SK-N-DZ (cell line): ENCODE measurements around the gene UNC119. TPM values are rescaled to one million over a fixed set of nuclear protein-coding genes. Genes with fewer than 3 reads are reported as not detected.
"Not testable (repeated sequence)": the region's sequence is repeated elsewhere in the genome, so short reads cannot be mapped to it uniquely, and the experiment has no call there.

ENCODE experiments used
- DNase-seq: peaks from one replicate; pipeline ENCODE4 v3.0.0-alpha.2; 2015; ENCODE audit warnings: low spot score
- polyA plus RNA-seq, 2 experiments: library from polyadenylated mRNA; depleted of rRNA; stranded (reverse); fragments of >200 nt; gene quantifications; 2 replicates each; pipeline ENCODE4 v1.2.3, GENCODE V29; 2014

Gene UNC119
- 41.4 and 42.2 TPM in 2 replicates for polyA plus RNA-seq (2014; cell fraction: cytosol; rRNA removed)
- polyA plus RNA-seq (2014; cell fraction: nucleus; rRNA removed): 104 and 138 TPM in 2 replicates

DNA sequence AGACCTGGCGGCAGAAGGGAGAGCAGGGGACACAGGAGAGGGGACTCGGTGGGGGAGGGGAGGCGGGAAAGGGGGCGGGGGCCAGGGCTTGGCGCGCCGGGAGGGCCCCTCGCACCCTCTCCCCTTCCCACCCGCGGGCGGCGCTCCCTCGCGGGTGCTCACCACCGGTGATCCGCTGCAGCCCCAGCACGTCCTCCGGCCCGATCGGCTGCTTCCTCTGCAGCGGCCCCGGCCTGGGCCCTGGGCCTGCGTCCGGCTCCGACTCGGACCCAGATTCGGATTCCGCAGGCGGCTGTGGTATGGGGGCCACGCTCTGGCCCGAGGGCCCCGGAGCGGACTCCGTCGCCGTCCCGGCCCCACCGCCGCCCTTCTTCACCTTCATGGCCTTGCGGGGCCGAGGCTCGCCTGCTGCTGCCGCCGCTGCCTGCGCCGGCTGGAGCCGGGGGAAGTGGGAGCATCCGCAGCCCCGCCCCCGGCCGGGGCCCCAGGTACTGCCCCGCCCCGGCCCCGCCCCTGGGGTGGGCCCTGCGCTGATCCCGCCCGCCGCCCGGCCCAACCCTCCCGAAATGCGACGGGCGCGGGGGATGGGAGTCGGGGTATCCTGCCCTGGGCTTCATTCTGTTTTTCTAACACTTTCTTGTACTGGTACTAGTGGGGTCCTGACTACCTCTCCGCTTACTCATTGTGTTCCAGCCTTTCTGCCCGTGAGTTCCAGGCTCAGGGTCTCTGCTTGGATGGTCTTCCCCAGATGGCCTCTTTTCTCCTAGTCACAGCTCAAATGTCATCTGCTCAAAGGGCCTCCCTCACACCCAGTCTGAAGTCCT, at the start of gene UNC119:
UNC119 (minus strand) TSS at position 449 of the 824 bp plus-strand sequence; CDS start at position 382, 67 bp downstream.
- DNase-seq: peak; percentile 78

DNA sequence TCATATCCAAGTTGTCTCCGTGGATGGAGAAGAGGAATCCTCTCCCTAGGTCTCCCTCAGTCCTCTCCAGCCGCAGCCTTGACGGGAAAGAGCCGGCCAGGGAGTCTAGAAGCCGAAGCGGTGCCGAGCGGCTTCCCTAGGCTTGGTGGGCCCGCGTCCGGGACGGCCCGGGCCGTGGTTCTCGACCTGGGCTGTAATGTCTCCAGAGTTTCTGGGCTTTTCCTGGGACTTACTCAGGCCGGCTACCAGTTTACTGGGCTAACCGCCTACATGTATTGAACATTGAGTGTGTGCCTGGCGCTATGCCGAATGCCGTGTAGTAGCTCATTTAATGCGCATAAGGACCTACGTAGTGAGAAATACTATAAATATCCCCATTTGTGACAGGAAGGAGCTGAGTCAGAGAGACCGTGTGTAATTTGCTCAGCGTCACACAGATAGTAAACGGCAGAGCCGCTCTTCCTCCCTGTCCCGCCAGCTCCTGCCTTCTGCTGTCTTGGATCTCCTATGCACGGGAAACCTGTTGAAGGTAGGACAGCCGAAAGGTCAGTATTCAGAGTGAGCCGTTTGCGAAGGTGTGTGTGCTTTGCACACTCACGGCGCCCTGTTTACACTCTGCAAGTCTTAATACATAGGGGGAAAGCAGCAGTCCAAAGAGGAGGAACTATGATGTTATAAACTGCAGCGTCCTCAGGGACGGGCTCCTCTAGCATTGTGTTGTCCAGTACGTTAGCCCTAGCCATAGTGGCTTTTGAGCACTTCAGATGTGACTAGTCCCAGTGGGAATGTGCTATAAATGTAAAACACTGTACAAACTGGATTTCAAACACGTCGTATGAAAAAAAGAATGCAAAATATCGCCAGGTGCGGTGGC, 47.1 kb upstream of the UNC119 start:
- DNase-seq: no peak

DNA sequence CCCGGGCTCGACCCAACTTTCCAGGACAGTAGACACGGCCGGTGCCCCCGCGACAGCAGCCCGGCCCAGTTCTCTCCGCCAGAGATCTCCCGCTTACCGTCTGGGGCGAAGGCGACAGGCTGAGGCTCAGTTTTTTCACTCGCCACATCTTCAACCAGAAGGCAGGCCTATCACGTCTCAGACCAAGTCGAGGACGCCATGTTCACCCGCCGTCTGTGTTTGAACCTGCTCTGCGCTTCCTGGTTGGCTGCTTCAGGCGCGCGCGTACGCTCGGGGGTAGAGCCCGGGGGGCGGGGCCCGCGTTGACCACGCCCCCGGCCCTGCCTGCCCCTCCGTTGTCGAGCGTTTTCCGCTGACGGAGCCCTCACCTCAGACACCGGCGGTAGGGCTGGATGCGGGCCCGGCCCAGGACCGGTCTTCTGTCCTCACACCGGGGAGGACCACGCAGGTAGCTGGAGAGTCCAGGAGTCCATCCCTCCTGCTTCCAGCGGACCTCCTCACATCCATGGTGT, 46.4 kb upstream of the UNC119 start, which contains the start of gene SPAG5:
SPAG5 (minus strand) TSS at position 227 of the 512 bp plus-strand sequence; CDS start at position 148, 79 bp downstream.
- peak; percentile 96 for DNase-seq

DNA sequence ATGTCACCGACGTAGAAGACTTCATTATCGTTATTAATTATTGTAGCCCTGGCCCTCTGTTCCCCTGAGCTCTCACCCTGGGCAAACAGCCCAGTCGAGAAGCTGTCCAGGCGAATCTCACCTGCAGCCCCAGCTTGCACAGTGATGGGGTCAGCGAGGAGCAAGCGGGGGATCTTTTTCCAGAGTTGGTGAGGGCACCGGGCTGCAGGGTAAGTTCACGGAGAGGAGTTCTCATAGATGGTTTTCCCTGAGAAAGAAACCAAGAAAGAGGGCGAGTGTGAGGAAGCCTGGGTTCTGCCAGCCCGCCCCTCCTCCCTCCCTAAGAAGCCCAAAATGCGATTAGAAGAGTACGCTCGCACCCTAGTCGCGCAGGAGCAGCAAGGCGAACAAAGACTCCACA, 46.0 kb upstream of the UNC119 start:
- DNase-seq: no peak

DNA sequence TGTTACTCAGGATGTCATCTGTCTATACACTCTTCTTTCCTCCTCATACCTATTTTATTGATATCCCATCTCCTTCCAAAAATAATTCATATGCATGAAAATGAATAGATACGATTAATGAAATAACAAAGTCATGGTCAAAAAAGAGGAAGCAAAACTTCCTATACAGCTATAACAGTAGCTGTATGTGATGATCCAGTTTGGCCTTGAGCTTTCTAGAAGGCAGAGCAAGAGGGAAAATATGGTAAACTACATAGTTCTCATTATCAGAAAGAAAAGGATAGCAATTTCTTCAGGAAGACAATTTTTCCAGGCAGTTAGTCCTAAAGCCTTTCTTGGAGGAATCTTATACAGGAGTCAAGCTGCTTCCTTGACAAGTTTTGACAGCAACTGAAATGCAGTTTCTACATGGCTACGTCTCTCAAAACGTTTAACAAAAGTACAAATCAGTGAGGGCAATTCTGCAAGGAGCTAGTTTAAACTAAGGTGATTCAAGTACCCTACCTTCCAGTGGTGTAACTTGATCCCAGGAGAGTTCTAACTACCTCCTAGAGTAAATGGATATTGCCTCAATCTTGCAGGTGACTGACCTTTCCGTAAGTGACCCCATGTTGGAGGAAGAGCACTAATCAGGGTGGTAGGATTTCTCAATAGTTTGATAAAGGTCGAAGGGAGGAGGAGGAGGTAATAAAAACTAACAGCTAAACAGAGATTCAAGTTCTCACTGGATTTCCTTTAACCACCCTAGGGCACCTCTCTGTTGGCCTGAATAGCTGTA, 45.4 kb upstream of the UNC119 start:
- no peak for DNase-seq

DNA sequence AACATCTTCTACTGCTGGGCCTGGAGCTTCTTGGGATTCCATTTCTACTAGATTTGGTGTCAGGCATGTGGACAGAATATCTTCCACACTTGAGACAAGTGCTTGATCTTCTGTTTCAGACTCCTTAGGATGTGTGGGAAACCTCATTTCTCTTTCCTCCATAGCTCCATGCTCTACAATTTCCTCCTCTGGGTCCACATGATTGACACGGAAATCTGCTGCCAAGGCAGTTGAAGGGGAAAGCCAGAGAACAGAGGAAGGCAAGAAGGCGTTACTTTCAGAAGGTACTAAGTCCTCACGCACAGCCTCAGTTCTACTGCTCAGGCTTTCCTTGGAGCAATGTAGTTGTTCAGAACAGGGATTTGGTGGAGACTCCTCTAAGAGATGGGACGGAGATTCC, 39.8 kb upstream of the UNC119 start:
- no peak for DNase-seq

DNA sequence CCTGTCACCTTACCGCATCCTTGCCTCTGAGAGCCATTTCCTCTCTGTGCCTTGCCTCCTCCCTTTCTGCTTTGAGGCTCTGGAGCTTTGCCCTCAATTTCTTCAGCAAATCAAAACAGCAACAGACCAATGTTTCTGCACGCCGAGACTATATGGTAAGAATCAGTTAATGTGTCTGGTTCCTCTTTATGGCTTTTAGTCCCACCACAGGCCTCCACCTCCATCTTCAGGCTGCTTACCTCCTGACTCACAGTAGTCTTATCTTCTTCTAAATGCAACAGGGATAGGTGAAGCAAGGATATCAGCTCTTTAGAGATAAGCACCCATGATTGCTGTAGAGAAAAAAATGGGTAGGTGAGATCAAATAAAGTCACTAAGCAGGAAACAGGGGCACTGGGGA, 33.4 kb upstream of the UNC119 start:
- DNase-seq: no peak

DNA sequence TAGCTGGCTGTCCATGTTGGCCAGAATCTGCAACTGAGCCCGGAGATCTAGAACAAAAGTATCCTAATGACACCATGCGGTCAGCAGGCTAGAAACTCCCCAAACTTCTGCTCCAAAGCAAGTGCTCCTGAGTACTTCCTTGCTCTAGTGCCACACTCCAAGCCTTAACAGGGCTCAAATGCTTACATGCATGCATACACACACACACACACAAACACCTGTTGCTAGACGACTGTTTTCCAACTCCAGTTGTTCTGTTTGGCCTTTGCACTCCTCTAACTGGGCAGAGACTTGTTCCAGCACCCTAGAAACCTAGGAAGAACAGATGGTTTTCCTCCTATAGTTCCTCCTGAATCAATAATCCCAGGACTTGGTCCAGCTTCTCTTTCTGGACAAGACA, 32.0 kb upstream of the UNC119 start:
- DNase-seq: no peak

DNA sequence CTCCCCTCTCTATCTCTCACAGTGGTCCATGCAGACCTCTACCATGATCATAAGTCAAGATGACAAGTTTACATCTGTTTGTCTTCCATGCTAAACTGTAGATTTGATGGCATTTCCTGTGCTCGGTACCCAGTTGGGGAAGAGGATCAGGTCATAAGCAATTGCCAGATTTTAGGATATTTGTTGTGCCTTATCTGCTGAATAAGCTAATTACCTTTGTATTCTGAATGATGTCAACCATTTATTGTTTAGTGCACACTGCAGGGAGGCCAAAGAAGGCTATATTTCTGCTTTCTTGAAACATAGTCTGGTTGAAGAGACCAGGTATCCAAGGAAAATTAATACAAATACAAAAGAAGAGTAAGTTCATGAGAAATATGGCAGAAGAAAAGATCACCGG, 30.1 kb upstream of the UNC119 start:
- no peak for DNase-seq

DNA sequence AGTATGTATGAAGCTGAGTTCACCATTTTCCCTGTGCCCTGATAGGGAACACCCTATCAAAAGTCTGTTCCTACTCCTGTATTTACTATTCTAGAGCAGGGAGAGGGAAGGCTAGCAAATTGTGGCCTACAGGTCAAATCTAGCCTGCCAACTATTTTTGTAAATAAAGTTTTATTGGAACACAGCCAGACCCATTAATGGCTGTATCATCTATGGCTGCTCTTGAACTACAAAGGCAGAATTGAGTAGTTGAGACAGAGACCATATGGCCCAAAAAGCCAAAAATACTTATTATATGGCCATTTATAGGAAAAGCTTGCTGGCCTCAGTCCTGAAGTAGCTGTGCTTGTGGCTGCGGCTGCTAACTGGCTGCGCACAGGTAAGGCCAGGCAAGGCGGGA, 28.5 kb upstream of the UNC119 start:
- no peak for DNase-seq

DNA sequence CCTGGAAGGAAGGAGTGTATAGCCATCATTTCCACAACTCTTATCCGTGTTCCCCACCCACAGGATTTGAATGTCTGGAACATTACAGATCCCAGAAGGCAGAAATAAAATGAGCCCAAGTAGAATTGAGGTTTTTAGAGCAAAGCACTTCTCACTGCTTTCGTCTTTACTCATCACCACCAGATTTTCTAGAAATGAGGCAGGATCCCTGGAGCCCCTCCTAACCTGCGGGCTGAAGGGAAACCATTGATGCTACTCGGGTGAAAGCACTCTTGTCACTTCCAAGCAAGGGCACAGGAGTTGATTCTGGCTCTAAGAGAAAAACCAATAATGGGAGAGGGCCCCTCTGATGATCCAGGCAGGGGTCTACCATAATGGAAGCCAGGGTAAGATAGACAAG, 27.1 kb upstream of the UNC119 start:
- DNase-seq: no peak

DNA sequence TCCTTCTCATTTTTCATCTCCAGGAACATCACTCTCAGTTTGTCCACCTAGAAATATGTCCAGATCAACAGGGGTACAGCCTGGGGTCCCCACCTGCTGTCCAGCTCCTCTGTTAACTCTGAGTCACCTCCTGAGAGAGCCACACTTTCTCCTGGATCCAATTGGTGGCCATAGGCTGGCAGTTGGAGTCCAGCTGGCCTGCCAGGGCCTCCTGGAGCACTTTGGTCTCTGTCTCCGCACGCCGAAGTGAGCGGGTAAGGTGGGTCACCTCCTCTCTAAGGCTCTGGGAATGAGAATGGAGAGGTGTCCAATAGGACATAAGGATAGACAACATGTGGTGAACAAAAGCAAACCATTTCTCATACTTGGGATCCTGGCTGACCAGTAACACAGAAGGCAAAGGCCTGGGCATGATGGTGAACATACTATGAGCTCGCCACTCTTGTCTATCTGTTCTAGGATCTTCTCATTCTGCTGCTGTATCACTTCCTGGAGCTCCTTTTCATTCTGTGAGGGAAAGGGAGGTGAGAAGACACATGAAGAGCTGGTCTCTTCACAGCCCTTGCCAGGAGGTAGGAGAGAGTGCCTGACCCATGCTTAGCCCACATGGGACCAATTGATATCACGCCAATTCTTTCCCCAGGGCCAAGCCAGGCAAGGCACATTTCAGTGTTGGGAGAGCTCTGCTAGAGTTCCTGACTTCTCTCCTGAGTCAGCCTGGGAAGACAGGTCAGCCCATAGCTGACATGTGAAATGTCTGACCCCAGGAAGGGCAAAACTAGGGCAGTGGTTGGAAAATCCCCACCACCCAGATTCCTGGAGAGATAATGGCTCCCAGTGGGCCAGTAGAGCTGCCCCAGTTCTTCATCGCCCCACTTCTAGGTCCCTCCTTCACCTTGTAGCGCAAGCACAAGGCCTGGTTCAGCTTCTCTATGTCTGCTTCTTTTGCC, 26.1 kb upstream of the UNC119 start:
- DNase-seq: no peak

DNA sequence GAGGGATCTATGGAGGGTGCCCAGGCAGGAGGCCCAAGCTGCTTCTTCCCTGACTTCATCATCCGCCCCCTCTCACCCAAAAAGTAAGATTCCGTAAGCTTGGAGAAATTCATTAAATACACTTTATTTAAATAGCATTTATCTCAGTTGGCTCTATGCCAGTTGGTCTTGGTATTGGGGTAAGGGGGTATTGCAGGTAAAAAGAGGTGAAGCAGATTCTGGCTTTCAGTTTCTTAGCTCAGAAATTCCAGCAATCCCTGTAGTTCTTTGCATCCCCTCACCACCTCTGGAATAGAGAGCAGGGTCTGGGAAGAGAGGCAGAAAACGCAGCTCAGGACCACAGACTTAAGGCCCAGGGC, 25.0 kb upstream of the UNC119 start:
- no peak for DNase-seq

DNA sequence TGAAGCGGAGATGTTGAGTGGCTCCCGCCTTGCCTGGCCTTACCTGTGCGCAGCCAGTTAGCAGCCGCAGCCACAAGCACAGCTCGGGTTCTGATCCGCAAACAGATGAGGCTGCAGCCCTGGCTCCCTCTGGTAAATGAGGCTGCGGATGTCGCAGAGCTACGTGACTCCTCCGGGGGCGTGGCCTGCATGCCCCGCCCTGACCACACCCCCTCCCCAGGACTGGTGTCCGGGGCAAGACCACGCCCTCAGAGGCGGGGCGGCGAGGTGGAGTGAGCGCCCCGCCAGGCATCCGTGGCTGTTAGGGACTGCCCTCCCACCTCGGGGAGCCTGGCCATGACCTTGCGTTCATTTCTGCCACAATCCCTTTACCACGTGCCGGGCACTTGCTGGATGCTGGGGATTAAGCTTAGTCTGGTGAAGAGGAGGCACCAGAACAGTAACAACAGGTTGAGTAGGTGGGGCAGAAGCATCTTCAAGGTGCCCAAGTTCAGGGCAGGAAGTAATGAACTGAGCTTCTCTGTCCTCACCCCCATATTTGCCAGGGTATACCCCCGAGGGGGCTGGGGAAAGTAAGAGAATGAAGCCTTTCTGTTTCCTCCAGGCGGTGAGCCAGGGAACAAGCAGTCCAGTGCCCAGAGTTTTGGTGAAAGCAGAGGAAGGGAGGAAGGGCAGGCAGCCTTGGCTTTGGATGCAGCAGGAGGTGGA, 24.5 kb upstream of the UNC119 start, which contains the start of gene ALDOC:
ALDOC (minus strand) TSS at position 138 of the 708 bp plus-strand sequence. CDS start 1,363 bp downstream, outside the sequence.
- DNase-seq: peak; percentile 97

DNA sequence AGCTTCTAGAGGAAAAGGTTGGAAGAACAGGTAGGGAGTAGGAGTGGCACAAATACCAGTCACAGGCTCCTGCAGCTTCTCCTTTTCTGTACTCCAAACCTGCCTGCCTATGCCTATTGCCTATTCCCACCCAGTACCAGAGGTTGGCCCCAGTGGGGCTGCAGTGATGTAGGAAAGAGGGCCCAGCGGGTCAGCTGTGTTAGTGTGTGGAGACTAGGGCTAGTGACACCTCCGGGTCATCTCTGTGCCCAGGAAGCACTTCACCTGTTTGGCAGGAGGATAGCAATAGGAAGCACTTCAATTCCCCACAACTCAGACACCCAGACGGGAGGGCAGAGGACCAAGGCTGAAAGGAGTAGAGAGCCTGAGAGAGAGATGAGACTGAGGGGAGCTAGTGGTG, 23.6 kb upstream of the UNC119 start:
- DNase-seq: not testable (repeated sequence)

DNA sequence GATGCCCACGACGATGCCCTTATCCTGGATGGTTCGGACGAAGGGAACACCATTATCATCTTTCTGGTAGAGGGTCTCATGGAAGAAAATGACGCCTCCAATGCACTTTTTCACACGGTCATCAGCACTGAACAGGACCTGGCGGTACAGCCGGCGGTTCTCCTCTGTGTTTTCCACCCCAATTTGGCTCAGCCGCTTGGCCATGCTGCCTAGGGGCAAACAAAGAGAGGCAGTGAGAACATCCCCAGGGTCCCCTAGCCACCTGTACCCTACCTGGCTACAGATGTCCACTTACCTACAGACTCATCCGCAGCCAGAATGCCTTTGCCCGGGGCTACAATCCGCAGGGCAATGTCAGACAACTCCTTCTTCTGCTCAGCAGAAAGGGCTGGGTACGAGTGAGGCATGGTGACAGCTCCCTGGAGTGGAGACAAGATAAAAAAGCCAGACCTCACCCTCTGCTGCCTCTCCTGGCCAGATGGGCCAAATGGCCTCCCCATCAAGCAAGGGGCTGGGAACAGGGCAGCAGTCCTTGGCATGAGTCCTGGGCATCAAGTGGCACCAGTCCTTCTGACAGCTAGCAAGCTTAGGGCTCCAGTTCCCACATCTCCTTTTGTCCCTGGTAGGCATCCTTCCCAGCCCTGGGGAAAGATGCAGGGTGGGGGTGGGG, 22.8 kb upstream of the UNC119 start:
- DNase-seq: peak; percentile 54

DNA sequence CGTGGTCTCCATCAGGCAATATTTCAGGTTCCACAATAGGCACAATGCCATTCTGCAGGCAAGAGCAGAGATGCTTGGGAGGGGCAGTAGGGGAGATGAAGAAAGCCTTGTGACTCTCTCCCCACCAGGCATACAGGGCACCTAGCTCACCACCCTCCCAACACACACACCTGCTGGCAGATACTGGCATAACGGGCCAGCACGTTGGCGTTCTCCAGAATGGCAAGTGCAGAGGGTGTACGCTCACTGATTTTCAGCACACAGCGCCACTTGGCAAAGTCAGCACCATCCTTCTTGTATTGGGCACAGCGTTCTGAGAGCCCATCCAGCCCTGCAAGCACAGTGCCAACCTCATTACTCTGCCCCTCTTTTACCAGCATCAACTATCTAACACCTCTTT, 22.1 kb upstream of the UNC119 start:
- DNase-seq: no peak

DNA sequence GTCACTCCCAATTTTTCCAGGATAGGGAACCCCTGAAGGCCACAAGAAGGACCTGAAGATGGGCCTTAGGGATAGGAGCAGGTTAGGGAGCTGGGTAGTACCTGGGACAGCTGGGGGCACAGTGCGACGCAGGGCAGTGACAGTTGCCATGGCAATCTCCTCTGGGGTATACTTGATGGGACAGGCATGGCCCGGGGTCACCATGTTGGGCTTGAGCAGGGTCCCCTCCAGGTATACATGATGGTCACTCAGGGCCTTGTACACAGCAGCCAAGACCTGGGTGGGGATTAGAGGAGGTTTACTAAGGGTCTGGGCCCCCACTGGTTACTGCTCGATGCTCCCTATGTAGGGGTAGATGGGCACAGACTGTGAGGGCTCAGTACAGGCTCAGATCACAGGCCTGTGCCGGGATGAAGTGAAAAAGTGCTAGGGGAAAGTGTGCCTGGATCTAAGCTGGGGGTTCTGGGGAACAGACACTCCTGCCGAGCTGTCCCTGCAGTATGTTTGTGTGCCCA, 21.6 kb upstream of the UNC119 start:
- no peak for DNase-seq

DNA sequence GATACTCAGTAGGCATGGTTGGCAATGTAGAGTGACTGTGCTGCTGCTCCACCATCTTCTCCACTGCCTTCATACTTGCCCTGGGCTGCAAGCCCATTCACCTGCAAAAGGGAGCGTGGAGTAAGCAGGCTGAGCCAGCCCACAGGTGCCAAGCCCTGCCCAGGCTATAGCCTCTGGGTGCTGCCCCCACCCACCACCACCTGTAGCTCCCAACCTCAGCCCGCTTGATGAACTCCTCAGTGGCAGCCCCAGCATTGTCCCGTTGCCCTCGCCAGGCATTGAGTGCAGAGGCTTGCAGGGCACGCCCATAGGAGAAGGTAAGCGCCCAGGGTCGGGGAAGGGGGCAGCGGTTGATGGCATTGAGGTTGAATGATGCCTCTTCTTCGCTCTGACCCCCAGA, 21.1 kb upstream of the UNC119 start:
- DNase-seq: no peak
